Colonic mucosa (tissue), 4 donors: Measurements from ENCODE around the gene CLDN7. TPM values are rescaled to one million over a fixed set of nuclear protein-coding genes. Genes with fewer than 3 reads are reported as not detected.

ENCODE experiments used
- DNase-seq: peaks from one replicate; pipeline ENCODE4 v3.0.0-alpha.2; 2020
- H3K27ac ChIP-seq: fragments of 200-600 bp; one replicate; pipeline ENCODE4 v1.8.0; 2021
- H3K27me3 ChIP-seq: fragments of 200-600 bp; one replicate; pipeline ENCODE4 v1.8.0; 2021
- H3K36me3 ChIP-seq: fragments of 200-600 bp; one replicate; pipeline ENCODE4 v1.8.0; 2021
- H3K4me1 ChIP-seq: fragments of 200-600 bp; one replicate; pipeline ENCODE4 v1.8.0; 2021; ENCODE audit warnings: mild to moderate bottlenecking
- H3K4me3 ChIP-seq: fragments of 200-600 bp; one replicate; pipeline ENCODE4 v1.8.0; 2021
- H3K9ac ChIP-seq, 2 donors: one replicate each; pipeline ENCODE4 v1.7.0; 2013; ENCODE audit warnings: control low read depth in 2 of 2, low read depth in 2 of 2, low read length in 2 of 2
- H3K9me3 ChIP-seq: fragments of 200-600 bp; one replicate; pipeline ENCODE4 v1.8.0; 2021
- CTCF ChIP-seq: fragments of 200-600 bp; IDR thresholded peaks from one replicate; pipeline ENCODE4 v1.8.0; 2022; ENCODE audit warnings: antibody characterized with exemption, mild to moderate bottlenecking
- intact Hi-C: fragments of 100-400 bp; cut with DNase I; formaldehyde crosslinking; loops from one replicate; pipeline ENCODE4 v1.14.1; 2022
- total RNA-seq, 2 donors: library from RNA; stranded (reverse); fragmentation: NEBNext Ultra II Directional in 1 of 2; extraction: Animal tissue kit (Norgen Biotek cat#: 25700) in 1 of 2; gene quantifications; one replicate each; pipeline ENCODE4 v1.2.1, GENCODE V29; 2021
- donor health status: healthy.
- donor health status: DM: no; HTN: no; CAD: no.
- donor health status: DM: no; HTN: no; CAD: no.

Gene CLDN7
- total RNA-seq, 2 donors from 2014 or later = 798 to 919 TPM

- no peaks in the 10 kb centered on the region for H3K27me3 ChIP-seq
- peaks cover 5% of the 10 kb centered on the region for H3K36me3 ChIP-seq
- H3K9me3 ChIP-seq = no peaks in the 10 kb centered on the region
- no peak for TF ChIP-seq CTCF
- H3K4me3 ChIP-seq = peak within 1 kb of the TSS; percentile 95
- peak within 1 kb of the TSS; percentile 94 to 100 for H3K9ac ChIP-seq
- H3K27ac ChIP-seq = peak within 1 kb of the TSS; percentile 99
- H3K4me1 ChIP-seq = peaks cover 28% of the 10 kb centered on the region
- DNase-seq = peak; percentile 100
- intact Hi-C loops = no loop called here
These were observed 22.9 kb downstream of the CLDN7 start, which contains the start of gene PHF23 for GRCh38 chr17:7239091-7240027. Gene PHF23 (minus strand): TSS chr17:7239457. CDS start chr17:7239279, 178 bp downstream.

- H3K27ac ChIP-seq = peak overlapping the region; percentile 99
- intact Hi-C loops = no loop called here
- TF ChIP-seq CTCF = no peak
- H3K9ac ChIP-seq = peak overlapping the region; percentile 94 to 99
- H3K36me3 ChIP-seq = peaks cover 5% of the 10 kb centered on the region
- peak overlapping the region; percentile 95 for H3K4me3 ChIP-seq
- H3K9me3 ChIP-seq = no peaks in the 10 kb centered on the region
- no peak for DNase-seq
- no peaks in the 10 kb centered on the region for H3K27me3 ChIP-seq
- peaks cover 28% of the 10 kb centered on the region for H3K4me1 ChIP-seq
These were observed 23.7 kb downstream of the CLDN7 start for GRCh38 chr17:7238420-7239090.

- peak; percentile 95 for DNase-seq
- Histone ChIP-seq H3K27ac (peak overlapping the region; percentile 99), H3K4me3 (peak overlapping the region; percentile 95), H3K9me3 (no peaks in the 10 kb centered on the region), H3K27me3 (no peaks in the 10 kb centered on the region), H3K36me3 (peaks cover 5% of the 10 kb centered on the region), H3K9ac (peak overlapping the region; percentile 80 to 82), H3K4me1 (peaks cover 28% of the 10 kb centered on the region)
- TF ChIP-seq CTCF = no peak
- intact Hi-C loops = no loop called here
These were observed 24.4 kb downstream of the CLDN7 start for GRCh38 chr17:7237761-7238419.

- DNase-seq = no peak
- H3K27me3 ChIP-seq = no peaks in the 10 kb centered on the region
- H3K36me3 ChIP-seq = peaks cover 5% of the 10 kb centered on the region
- peak overlapping the region in 1 of 2 donors; percentile 82 for H3K9ac ChIP-seq
- no peak for TF ChIP-seq CTCF
- peak overlapping the region; percentile 95 for H3K4me3 ChIP-seq
- peaks cover 28% of the 10 kb centered on the region for H3K4me1 ChIP-seq
- H3K27ac ChIP-seq = peak overlapping the region; percentile 99
- intact Hi-C loops = no loop called here
- no peaks in the 10 kb centered on the region for H3K9me3 ChIP-seq
These were observed 25.0 kb downstream of the CLDN7 start for GRCh38 chr17:7237266-7237760.

- peaks cover 28% of the 10 kb centered on the region for H3K4me1 ChIP-seq
- no peak for DNase-seq
- peaks cover 5% of the 10 kb centered on the region for H3K36me3 ChIP-seq
- no peak for TF ChIP-seq CTCF
- intact Hi-C loops = no loop called here
- H3K27ac ChIP-seq = peak overlapping the region; percentile 99
- no peaks in the 10 kb centered on the region for H3K9me3 ChIP-seq
- H3K9ac ChIP-seq = peak overlapping the region in 1 of 2 donors; percentile 82
- H3K4me3 ChIP-seq = no peak overlapping the region
- no peaks in the 10 kb centered on the region for H3K27me3 ChIP-seq
These were observed 25.5 kb downstream of the CLDN7 start for GRCh38 chr17:7236808-7237207.
